Endothelial cell of umbilical vein (primary cell): ENCODE data around the gene NME7. TPM values are rescaled to one million over a fixed set of nuclear protein-coding genes. Genes with fewer than 3 reads are reported as not detected.

Experiments
- BruUV-seq: library from RNA; stranded (reverse); fragments of 400-500 nt; replicated peaks from 2 replicates; lab custom pipeline; 2021; lab: Mats Ljungman, UMichigan
- CTCF ChIA-PET: fragments of 300-600, 350-600 bp; sonication (Branson Sonifier 250); formaldehyde crosslinking; loops from one replicate; lab custom pipeline; 2021; ENCODE audit warnings: antibody characterized with exemption, inconsistent platforms; lab: Charles Lee
- POLR2A ChIA-PET: fragments of 300-600, 350-600 bp; sonication (Branson Sonifier 250); formaldehyde crosslinking; loops from one replicate; lab custom pipeline; 2021; ENCODE audit warnings: antibody characterized with exemption, inconsistent platforms; lab: Charles Lee
- DNase-seq: peaks from one replicate; pipeline ENCODE4 v3.0.0-alpha.2; 2011; ENCODE audit warnings: low read depth, low spot score
- FAIRE-seq: peaks from 2 replicates; lab custom pipeline; 2011; peaks lifted over from hg19 to GRCh38; lab: Jason Lieb, UNC
- H2AFZ ChIP-seq: 2 replicates; pipeline ENCODE4 v1.6.0; 2012; ENCODE audit warnings: low read depth, low read length, control low read depth, inconsistent platforms
- H3K27ac ChIP-seq: 2 replicates; pipeline ENCODE4 v1.5.1; 2011; ENCODE audit warnings: low read depth, mild to moderate bottlenecking, control low read depth, low read length, moderate library complexity; ENCODE audit not compliant: insufficient read depth
- H3K27me3 ChIP-seq, 2 experiments: 2 replicates each; pipeline versions ENCODE4 v1.6.0 to v1.6.1; 2011; ENCODE audit warnings: low read length in 2 of 2, mixed read lengths in 1 of 2; ENCODE audit not compliant: control insufficient read depth in 2 of 2, insufficient read depth in 2 of 2
- H3K36me3 ChIP-seq, 2 experiments: 2 replicates in 1 of 2; 3 replicates in 1 of 2; pipeline ENCODE4 v1.5.1; 2011; ENCODE audit warnings: low read length in 2 of 2, mild to moderate bottlenecking in 1 of 2, moderate library complexity in 1 of 2; ENCODE audit not compliant: control insufficient read depth in 2 of 2, insufficient read depth in 2 of 2; ENCODE audit errors: extremely low read depth in 1 of 2
- H3K4me1 ChIP-seq: 3 replicates; pipeline ENCODE4 v1.5.1; 2011; ENCODE audit warnings: mild to moderate bottlenecking, low read length; ENCODE audit not compliant: control insufficient read depth, insufficient read depth; ENCODE audit errors: extremely low read depth
- H3K4me2 ChIP-seq: 2 replicates; pipeline ENCODE4 v1.6.1; 2011; ENCODE audit warnings: low read length, control low read depth, mixed read lengths; ENCODE audit not compliant: insufficient read depth
- H3K4me3 ChIP-seq, 3 experiments: fragments of 200-600 bp in 1 of 3; sonication (generic), shearing (Covaris generic) in 1 of 3; replicated peaks in 1 of 3; 2 replicates each; pipeline ENCODE4 v1.5.1; 2011 to 2016; ENCODE audit warnings: control low read depth in 3 of 3, low read length in 3 of 3, mild to moderate bottlenecking in 2 of 3, inconsistent platforms in 1 of 3, low read depth in 1 of 3, moderate library complexity in 1 of 3; ENCODE audit not compliant: insufficient read depth in 1 of 3
- H3K79me2 ChIP-seq: 2 replicates; pipeline ENCODE4 v1.6.0; 2012; ENCODE audit warnings: low read length, inconsistent platforms; ENCODE audit not compliant: control insufficient read depth, insufficient read depth
- H3K9ac ChIP-seq: replicated peaks from 2 replicates; pipeline ENCODE3; 2011; ENCODE audit warnings: low read length, control low read depth; ENCODE audit not compliant: insufficient read depth; ENCODE audit errors: extremely low read depth
- H3K9me1 ChIP-seq: replicated peaks from 3 replicates; pipeline ENCODE4 v1.6.0; 2011; ENCODE audit warnings: mild to moderate bottlenecking, low read length; ENCODE audit not compliant: control insufficient read depth, insufficient read depth; ENCODE audit errors: extremely low read depth
- H3K9me3 ChIP-seq: replicated peaks from 2 replicates; pipeline ENCODE4 v1.5.1; 2012; ENCODE audit warnings: low read length, inconsistent platforms; ENCODE audit not compliant: control insufficient read depth, insufficient read depth
- H4K20me1 ChIP-seq: replicated peaks from 2 replicates; pipeline ENCODE3; 2011; ENCODE audit warnings: mild to moderate bottlenecking, low read length; ENCODE audit not compliant: control insufficient read depth, insufficient read depth; ENCODE audit errors: extremely low read depth
- EZH2 ChIP-seq: IDR thresholded peaks from 2 replicates; pipeline ENCODE4 v1.6.1; 2012; ENCODE audit warnings: borderline replicate concordance, low read depth, mild to moderate bottlenecking, moderate library complexity, low read length, inconsistent platforms; ENCODE audit not compliant: severe bottlenecking
- FOS ChIP-seq: IDR thresholded peaks from 2 replicates; pipeline ENCODE4 v1.6.1; 2011; ENCODE audit warnings: mild to moderate bottlenecking, low read length, moderate library complexity, borderline replicate concordance; ENCODE audit not compliant: insufficient read depth
- GATA2 ChIP-seq: IDR thresholded peaks from 2 replicates; pipeline ENCODE4 v1.7.0; 2011; ENCODE audit warnings: low read depth, mild to moderate bottlenecking, moderate library complexity, mixed read lengths, low read length; ENCODE audit not compliant: insufficient read length, insufficient read depth
- JUN ChIP-seq: IDR thresholded peaks from 2 replicates; pipeline ENCODE4 v1.6.1; 2011; ENCODE audit warnings: borderline replicate concordance, low read depth; ENCODE audit not compliant: insufficient read length, insufficient read depth
- MYC ChIP-seq: IDR thresholded peaks from one replicate; pipeline ENCODE4 v1.6.1; 2011; ENCODE audit warnings: mild to moderate bottlenecking, low read depth, low read length
- POLR2A ChIP-seq: IDR thresholded peaks from 2 replicates; pipeline ENCODE4 v1.6.1; 2012; ENCODE audit warnings: low read depth, mild to moderate bottlenecking, control low read depth, low read length
- dilution Hi-C: fragments of 300-500 bp; cut with MboI; formaldehyde crosslinking; loops from one replicate; pipeline ENCODE4 v1.15.0; 2019; ENCODE audit warnings: low sequenced_read_pairs; ENCODE audit not compliant: extremely low pct_ligation_motif_present
- intact Hi-C: fragments of 100-400 bp; cut with micrococcal nuclease; formaldehyde crosslinking; loops from one replicate; pipeline ENCODE4 v1.10.0; 2022
- polyA plus RNA-seq, 4 experiments: library from polyadenylated mRNA; depleted of rRNA in 3 of 4; stranded (reverse) in 3 of 4; unstranded in 1 of 4; fragments of >200 nt; gene quantifications; 2 replicates each; pipeline versions ENCODE4 v1.2.1 to v1.2.3, GENCODE V29; 2011 to 2012; ENCODE audit warnings: missing spikeins in 1 of 4
- total RNA-seq: library from RNA; stranded (reverse); gene quantifications from 2 replicates; pipeline ENCODE4 v1.2.3, GENCODE V29; 2021
- TF ChIP-seq, protein P1 (sequence below), 2 donors: IDR thresholded peaks; 1 replicate in 1 of 2; 2 replicates in 1 of 2; pipeline ENCODE4 v1.5.1; 2011; ENCODE audit warnings: low read length in 2 of 2, mild to moderate bottlenecking in 2 of 2, moderate library complexity in 2 of 2, control low read depth in 1 of 2, inconsistent platforms in 1 of 2, low read depth in 1 of 2; ENCODE audit not compliant: insufficient read depth in 1 of 2; ENCODE audit errors: extremely low read depth in 1 of 2
- TF ChIP-seq, protein P2 (sequence below): IDR thresholded peaks from 2 replicates; pipeline ENCODE4 v1.6.1; 2011; ENCODE audit not compliant: insufficient read depth, insufficient read length

The NME7 gene
- total and polyA plus RNA-seq, 2 donors (not counting 3 experiments of a cell fraction or from before 2014, with no cell fraction given) = 16.5 to 25.3 TPM

DNA sequence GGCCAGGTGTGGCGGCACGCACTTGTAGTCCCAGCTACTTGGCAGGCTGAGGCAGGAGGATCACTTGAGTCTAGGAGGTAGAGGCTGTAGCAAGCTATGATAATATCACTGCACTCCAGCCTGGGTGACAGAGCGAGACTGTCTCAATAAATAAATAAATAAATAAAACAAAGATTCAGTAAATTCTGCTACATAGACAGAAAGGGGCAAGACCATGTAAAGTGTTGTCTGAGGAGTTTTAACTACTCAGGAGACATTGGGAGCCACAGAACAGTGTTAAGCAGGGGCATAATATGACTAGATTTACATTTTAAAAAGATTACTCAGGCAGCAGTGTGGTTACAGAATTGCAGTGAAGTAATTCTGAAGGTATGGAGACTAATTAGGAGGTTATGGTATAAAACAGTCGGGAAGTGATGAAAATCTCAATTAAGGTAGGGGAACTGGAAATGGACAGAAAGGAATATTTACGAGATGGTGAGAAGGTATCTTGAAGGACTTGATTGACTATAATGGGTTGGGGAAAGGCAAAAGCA lies 166.4 kb downstream of the NME7 start:
- TF ChIP-seq POLR2A (no peak), FOS (no peak), EZH2 (no peak), MYC (no peak), GATA2 (no peak), JUN (no peak)
- TF ChIP-seq, protein P1, sequence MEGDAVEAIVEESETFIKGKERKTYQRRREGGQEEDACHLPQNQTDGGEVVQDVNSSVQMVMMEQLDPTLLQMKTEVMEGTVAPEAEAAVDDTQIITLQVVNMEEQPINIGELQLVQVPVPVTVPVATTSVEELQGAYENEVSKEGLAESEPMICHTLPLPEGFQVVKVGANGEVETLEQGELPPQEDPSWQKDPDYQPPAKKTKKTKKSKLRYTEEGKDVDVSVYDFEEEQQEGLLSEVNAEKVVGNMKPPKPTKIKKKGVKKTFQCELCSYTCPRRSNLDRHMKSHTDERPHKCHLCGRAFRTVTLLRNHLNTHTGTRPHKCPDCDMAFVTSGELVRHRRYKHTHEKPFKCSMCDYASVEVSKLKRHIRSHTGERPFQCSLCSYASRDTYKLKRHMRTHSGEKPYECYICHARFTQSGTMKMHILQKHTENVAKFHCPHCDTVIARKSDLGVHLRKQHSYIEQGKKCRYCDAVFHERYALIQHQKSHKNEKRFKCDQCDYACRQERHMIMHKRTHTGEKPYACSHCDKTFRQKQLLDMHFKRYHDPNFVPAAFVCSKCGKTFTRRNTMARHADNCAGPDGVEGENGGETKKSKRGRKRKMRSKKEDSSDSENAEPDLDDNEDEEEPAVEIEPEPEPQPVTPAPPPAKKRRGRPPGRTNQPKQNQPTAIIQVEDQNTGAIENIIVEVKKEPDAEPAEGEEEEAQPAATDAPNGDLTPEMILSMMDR (IDR thresholded peaks at IDR 0.05; ENCODE audit: extremely low read depth in 1 of 2, insufficient read depth in 1 of 2, low read depth in 1 of 2, low read length in 2 of 2) = no peak
- TF ChIP-seq, protein P2, sequence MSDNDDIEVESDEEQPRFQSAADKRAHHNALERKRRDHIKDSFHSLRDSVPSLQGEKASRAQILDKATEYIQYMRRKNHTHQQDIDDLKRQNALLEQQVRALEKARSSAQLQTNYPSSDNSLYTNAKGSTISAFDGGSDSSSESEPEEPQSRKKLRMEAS = no peak
- FAIRE-seq (no peak), DNase-seq (no peak)
- no peaks in the 10 kb centered on the region for H3K27me3 ChIP-seq
- no peak overlapping the region for H3K4me3 ChIP-seq
- no TSS peak for BruUV-seq
- H3K4me1 ChIP-seq = no peaks in the 10 kb centered on the region
- POLR2A ChIA-PET = no interaction called here
- no peak overlapping the region for H3K27ac ChIP-seq
- H3K4me2 ChIP-seq = no peak overlapping the region
- no peaks in the 10 kb centered on the region for H3K9me1 ChIP-seq
- intact Hi-C loops (no loop called here), dilution Hi-C loops (no loop called here)
- H3K79me2 ChIP-seq = no peaks in the 10 kb centered on the region
- CTCF ChIA-PET = no interaction called here
- no peaks in the 10 kb centered on the region for H4K20me1 ChIP-seq
- no peaks in the 10 kb centered on the region for H3K9me3 ChIP-seq
- H3K36me3 ChIP-seq = no peaks in the 10 kb centered on the region
- no peak overlapping the region for H3K9ac ChIP-seq
- no peak overlapping the region for H2AFZ ChIP-seq
